ENCODE data around the gene GAMT. TPM values are rescaled to one million over a fixed set of nuclear protein-coding genes. Genes with fewer than 3 reads are reported as not detected.

GAMT gene
- total RNA-seq, 3 donors from 2014 or later, result 23.6 to 40.0 (median 30.3) TPM

DNA sequence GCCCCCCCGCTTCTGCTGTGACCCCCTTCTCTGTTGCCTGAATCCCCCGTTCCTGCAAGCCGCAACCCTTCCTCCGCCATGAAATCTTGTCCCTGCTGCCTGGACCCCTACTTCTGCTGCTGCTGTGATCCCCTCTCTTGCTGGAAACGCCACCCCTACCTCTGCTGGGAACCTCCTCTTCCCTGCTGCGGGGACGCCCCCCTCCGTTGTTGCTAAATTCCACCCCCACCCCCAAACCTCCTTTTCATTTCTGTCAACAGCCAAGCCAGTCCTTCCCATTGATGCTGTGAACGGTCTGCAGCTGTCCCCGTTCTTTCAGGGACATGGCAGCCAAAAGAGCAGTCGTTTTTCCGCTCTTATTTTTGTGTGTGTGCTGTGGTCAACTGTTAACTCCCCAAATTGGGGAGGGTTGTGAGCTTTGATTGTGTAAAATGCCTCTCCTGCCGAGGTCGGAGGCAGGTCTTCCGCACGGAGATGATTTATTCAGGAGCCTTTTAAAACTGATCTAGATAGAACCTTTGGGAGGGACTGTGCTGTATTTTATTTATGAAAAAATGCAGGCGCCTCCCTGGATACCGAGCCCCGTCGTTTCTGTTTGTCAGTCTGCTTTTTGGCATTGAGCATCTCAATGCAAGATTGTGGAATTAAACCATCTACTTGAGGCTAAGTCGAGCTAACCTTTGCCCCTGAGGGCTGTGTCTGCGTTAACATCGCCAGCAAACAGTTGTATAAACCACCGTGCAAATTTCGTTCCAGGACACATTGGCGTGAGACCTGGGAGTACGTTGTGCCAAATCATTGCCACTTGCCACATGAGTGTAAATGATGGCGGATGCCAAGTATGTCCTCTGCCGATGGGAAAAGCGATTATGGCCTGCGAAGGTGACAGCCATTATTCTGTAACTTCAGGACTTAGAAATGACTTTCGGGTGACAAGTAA lies 45.5 kb downstream of the GAMT start:
- Histone ChIP-seq H3K27ac (peak overlapping the region; percentile 83 to 95), H3K27me3 (no peaks in the 10 kb centered on the region), H3K9me3 (no peaks in the 10 kb centered on the region), H3K4me1 (peaks cover 0 to 6% of the 10 kb centered on the region in 2 donors), H3K36me3 (no peaks in the 10 kb centered on the region), H3K4me3 (peak overlapping the region; percentile 90 to 97 (median 93))
- intact Hi-C loops (cut with DNase I; ENCODE audit: low total_unique reads), result no loop called here
- TF ChIP-seq, protein P1, sequence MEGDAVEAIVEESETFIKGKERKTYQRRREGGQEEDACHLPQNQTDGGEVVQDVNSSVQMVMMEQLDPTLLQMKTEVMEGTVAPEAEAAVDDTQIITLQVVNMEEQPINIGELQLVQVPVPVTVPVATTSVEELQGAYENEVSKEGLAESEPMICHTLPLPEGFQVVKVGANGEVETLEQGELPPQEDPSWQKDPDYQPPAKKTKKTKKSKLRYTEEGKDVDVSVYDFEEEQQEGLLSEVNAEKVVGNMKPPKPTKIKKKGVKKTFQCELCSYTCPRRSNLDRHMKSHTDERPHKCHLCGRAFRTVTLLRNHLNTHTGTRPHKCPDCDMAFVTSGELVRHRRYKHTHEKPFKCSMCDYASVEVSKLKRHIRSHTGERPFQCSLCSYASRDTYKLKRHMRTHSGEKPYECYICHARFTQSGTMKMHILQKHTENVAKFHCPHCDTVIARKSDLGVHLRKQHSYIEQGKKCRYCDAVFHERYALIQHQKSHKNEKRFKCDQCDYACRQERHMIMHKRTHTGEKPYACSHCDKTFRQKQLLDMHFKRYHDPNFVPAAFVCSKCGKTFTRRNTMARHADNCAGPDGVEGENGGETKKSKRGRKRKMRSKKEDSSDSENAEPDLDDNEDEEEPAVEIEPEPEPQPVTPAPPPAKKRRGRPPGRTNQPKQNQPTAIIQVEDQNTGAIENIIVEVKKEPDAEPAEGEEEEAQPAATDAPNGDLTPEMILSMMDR (IDR thresholded peaks at IDR 0.05), result no peak
- TF ChIP-seq POLR2A (IDR thresholded peaks at IDR 0.05), result no peak
- no peak for DNase-seq (ENCODE audit: low spot score in 2 of 2)

DNA sequence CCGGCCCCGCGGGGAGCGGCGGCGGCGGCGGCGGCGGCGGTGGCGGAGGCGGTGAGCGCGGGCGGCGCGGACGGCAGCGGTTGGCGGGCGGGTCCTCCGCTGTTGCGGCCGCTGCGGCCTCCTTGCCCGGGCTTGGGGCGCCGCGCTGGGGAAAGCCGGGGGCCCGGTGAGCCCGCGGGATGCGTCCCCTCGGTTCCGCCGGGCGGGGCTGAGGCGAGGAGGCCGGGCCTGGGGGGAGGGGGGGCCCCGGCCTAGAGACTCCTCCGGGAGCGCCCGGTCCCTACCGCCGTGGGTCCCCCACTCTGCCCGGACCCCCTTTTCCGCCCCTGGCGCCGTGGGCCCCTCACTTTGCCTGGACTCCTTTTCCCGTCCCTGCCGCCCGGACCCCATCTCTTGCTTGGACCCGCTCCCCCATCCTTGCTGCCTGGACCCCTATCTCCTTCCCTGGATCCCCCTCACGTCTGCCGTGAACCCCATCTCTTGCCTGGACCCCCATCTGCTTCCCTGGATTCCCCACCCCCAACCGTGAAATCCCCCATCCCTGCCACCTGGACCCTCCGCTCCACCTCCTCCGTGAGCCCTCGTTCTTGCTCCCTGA lies 46.3 kb downstream of the GAMT start:
- intact Hi-C loops (cut with DNase I; ENCODE audit: low total_unique reads), result no loop called here
- H3K9me3 ChIP-seq, result no peaks in the 10 kb centered on the region

DNA sequence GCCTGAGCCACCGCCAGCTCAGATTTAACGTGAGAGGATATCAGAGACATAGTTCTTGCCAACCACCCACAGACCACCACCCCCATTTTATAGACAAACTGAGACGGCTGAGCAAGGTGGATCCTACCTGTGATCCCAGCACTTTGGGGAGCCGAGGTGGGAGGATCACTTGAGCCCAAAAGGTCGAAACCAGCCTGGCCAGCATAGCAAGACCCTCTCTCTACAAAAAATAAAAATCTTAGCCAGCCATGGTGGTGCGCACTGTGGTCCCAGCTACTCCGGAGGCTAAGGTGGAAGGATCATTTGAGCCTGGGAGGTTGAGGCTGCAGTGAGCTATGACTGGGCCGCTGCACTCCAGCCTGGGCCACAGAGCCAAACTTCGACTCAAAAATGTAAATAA lies 48.2 kb downstream of the GAMT start:
- Histone ChIP-seq H3K4me3 (no peak overlapping the region), H3K27ac (no peak overlapping the region), H3K36me3 (no peaks in the 10 kb centered on the region), H3K4me1 (peaks cover 0 to 6% of the 10 kb centered on the region in 2 donors), H3K9me3 (no peaks in the 10 kb centered on the region), H3K27me3 (no peaks in the 10 kb centered on the region)
- no peak for DNase-seq (ENCODE audit: low spot score in 2 of 2)
- TF ChIP-seq POLR2AphosphoS5 (IDR thresholded peaks at IDR 0.05), result no peak
- no peak for TF ChIP-seq POLR2A (IDR thresholded peaks at IDR 0.05)
- intact Hi-C loops (cut with DNase I; ENCODE audit: low total_unique reads), result no loop called here

More for the DNA sequence above, 46.3 kb downstream of the GAMT start:
- Histone ChIP-seq H3K27ac (peak overlapping the region; percentile 83 to 95), H3K4me1 (peaks cover 0 to 6% of the 10 kb centered on the region in 2 donors), H3K27me3 (no peaks in the 10 kb centered on the region), H3K4me3 (peak overlapping the region; percentile 90 to 97 (median 93)), H3K36me3 (no peaks in the 10 kb centered on the region)
- DNase-seq (ENCODE audit: low spot score in 2 of 2), result no peak
- no peak for TF ChIP-seq POLR2AphosphoS5 (IDR thresholded peaks at IDR 0.05)
- TF ChIP-seq, protein P1 (IDR thresholded peaks at IDR 0.05), result no peak
- no peak for TF ChIP-seq POLR2A (IDR thresholded peaks at IDR 0.05)

DNA sequence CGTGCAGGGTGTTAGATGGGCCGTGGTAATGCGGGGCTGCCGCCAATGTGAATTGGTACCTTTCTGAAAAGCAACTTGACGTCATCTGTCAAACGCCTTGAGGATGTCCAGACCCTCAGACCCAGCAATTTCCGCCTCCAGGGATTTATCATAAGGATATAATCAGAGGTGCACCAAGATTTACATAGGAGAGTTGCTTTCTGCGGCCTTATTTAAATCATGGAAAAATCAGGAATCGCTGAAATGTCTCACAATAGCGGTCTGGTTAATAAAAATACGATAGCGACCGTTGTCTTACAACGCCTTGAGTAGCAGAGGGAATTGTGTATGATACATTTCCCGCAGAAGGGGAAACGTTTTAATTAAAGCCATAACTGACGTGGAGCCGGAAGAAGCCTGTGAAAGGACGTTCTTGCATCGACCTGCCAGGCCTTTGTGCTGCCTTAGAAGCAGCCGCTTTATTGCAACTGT lies 49.9 kb downstream of the GAMT start:
- intact Hi-C loops (cut with DNase I; ENCODE audit: low total_unique reads), result no loop called here
- H3K27ac ChIP-seq, result no peak overlapping the region
- H3K4me3 ChIP-seq, result no peak overlapping the region
- peaks cover 0 to 6% of the 10 kb centered on the region in 2 donors for H3K4me1 ChIP-seq
- no peaks in the 10 kb centered on the region for H3K27me3 ChIP-seq
- TF ChIP-seq POLR2A (IDR thresholded peaks at IDR 0.05) (no peak), POLR2AphosphoS5 (IDR thresholded peaks at IDR 0.05) (no peak)
- TF ChIP-seq, protein P1 (IDR thresholded peaks at IDR 0.05), result no peak
- no peaks in the 10 kb centered on the region for H3K9me3 ChIP-seq
- no peak for DNase-seq (ENCODE audit: low spot score in 2 of 2)
- no peaks in the 10 kb centered on the region for H3K36me3 ChIP-seq

DNA sequence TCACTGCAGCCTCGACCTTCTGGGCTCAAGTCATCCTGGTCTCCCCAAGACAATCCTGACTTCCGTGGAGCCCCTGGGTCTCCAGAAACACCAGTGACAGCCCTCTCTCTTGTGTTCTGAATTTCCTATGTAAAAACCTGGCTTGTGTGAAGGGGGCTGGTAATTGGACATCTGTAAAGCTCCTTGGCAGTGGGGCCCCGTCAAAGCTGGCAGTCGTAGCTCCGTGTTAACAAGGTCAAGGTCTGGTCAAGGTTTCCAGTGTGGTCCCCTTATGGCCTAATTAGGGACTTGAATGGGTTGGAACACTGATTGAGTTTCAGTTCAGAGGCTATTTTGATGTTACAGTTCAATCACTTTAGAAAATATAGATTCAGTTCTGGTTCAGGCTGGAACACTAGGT lies 50.5 kb downstream of the GAMT start:
- Histone ChIP-seq H3K4me1 (peaks cover 0 to 3% of the 10 kb centered on the region in 2 donors), H3K27me3 (no peaks in the 10 kb centered on the region), H3K4me3 (no peak overlapping the region), H3K27ac (no peak overlapping the region), H3K9me3 (no peaks in the 10 kb centered on the region), H3K36me3 (no peaks in the 10 kb centered on the region)
- TF ChIP-seq POLR2A (IDR thresholded peaks at IDR 0.05) (no peak), POLR2AphosphoS5 (IDR thresholded peaks at IDR 0.05) (no peak)
- TF ChIP-seq, protein P1 (IDR thresholded peaks at IDR 0.05), result no peak
- intact Hi-C loops (cut with DNase I; ENCODE audit: low total_unique reads), result no loop called here
- DNase-seq (ENCODE audit: low spot score in 2 of 2), result no peak
